ENCODE measurements around the gene RHOF.

- no peak for TF ChIP-seq CTCF (conservative IDR thresholded peaks at IDR 0.05; ENCODE audit: low read depth, low read length)
- TF ChIP-seq EZH2 (IDR thresholded peaks at IDR 0.05; ENCODE audit: low read length, unreplicated experiment): no peak
- TF ChIP-seq EZH2phosphoT487 (IDR thresholded peaks at IDR 0.05; ENCODE audit: borderline replicate concordance, low read length): no peak
Measured at GRCh38 chr12:121827351-121828099, 34.0 kb upstream of the RHOF start.

Data from PC-3 (cell line).